SK-N-SH (cell line): ENCODE results near the gene SDF4.

ENCODE experiments used
- EP300 ChIP-seq, 2 experiments: IDR thresholded peaks; 2 replicates each; pipeline versions ENCODE4 v1.4.0 to v1.6.1; 2012; ENCODE audit warnings: borderline replicate concordance in 1 of 2, low read depth in 1 of 2, low read length in 1 of 2
- EZH2phosphoT487 ChIP-seq: fragments of 200-600 bp; sonication (generic); IDR thresholded peaks from 2 replicates; pipeline ENCODE4 v1.6.1; 2017; ENCODE audit warnings: low read depth, mixed run types, mild to moderate bottlenecking, antibody characterized with exemption, moderate library complexity, borderline replicate concordance
- FOXM1 ChIP-seq: IDR thresholded peaks from 2 replicates; pipeline ENCODE4 v1.4.0; 2012; ENCODE audit warnings: low read depth, mild to moderate bottlenecking
- MAX ChIP-seq: IDR thresholded peaks from 2 replicates; pipeline ENCODE4 v1.4.0; 2012; ENCODE audit warnings: low read depth
- NFIC ChIP-seq: IDR thresholded peaks from 2 replicates; pipeline ENCODE4 v1.4.0; 2012; ENCODE audit warnings: borderline replicate concordance
- PBX3 ChIP-seq: IDR thresholded peaks from 2 replicates; pipeline ENCODE4; 2012
- RFX5 ChIP-seq: IDR thresholded peaks from 2 replicates; pipeline ENCODE4 v1.6.1; 2012; ENCODE audit warnings: mild to moderate bottlenecking, improper control_type of control experiment, low read length
- SIN3A ChIP-seq: IDR thresholded peaks from 2 replicates; pipeline ENCODE4 v1.6.1; 2012; ENCODE audit warnings: low read depth, mild to moderate bottlenecking, low read length, moderate library complexity, borderline replicate concordance
- TAF1 ChIP-seq: IDR thresholded peaks from 2 replicates; pipeline ENCODE4 v1.6.1; 2012; ENCODE audit warnings: low read depth, mild to moderate bottlenecking, low read length, moderate library complexity, borderline replicate concordance
- TEAD4 ChIP-seq: IDR thresholded peaks from 2 replicates; pipeline ENCODE4 v1.4.0; 2012; ENCODE audit warnings: mild to moderate bottlenecking, borderline replicate concordance; ENCODE audit not compliant: insufficient read depth
- TF ChIP-seq, protein P1 (sequence below): fragments of 200-600 bp; sonication (generic); IDR thresholded peaks from 2 replicates; pipeline ENCODE4 v1.6.1; 2017; ENCODE audit warnings: antibody characterized with exemption, mild to moderate bottlenecking, moderate library complexity
- TF ChIP-seq, protein P2 (sequence below): IDR thresholded peaks from 2 replicates; pipeline ENCODE4 v1.6.1; 2012; ENCODE audit warnings: mild to moderate bottlenecking, low read depth, low read length, moderate library complexity

DNA sequence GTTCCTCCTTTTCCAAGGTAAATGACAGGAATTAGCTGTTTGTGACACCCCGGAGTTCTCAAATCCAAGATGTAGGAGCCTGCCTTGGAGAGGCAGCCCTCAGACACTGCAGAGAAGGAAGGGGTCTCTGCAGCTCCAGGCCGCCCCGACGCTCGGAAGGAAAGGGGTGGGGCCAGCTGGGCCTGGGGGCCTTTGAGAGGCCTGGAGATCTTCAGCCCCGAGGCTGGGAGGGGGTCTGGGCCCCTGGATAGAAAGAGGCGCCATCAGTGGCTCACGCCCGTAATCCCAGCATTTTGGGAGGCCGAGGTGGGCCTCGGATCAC is 24.3 kb downstream of the SDF4 start:
- TF ChIP-seq, protein P1, sequence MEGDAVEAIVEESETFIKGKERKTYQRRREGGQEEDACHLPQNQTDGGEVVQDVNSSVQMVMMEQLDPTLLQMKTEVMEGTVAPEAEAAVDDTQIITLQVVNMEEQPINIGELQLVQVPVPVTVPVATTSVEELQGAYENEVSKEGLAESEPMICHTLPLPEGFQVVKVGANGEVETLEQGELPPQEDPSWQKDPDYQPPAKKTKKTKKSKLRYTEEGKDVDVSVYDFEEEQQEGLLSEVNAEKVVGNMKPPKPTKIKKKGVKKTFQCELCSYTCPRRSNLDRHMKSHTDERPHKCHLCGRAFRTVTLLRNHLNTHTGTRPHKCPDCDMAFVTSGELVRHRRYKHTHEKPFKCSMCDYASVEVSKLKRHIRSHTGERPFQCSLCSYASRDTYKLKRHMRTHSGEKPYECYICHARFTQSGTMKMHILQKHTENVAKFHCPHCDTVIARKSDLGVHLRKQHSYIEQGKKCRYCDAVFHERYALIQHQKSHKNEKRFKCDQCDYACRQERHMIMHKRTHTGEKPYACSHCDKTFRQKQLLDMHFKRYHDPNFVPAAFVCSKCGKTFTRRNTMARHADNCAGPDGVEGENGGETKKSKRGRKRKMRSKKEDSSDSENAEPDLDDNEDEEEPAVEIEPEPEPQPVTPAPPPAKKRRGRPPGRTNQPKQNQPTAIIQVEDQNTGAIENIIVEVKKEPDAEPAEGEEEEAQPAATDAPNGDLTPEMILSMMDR, result no peak
- no peak for TF ChIP-seq FOXM1
- TF ChIP-seq EZH2phosphoT487, result no peak
- no peak for TF ChIP-seq NFIC
- TF ChIP-seq PBX3, result no peak
- TF ChIP-seq TEAD4, result no peak
- TF ChIP-seq EP300 (IDR thresholded peaks at IDR 0.05; ENCODE audit: borderline replicate concordance in 1 of 2, low read depth in 1 of 2, low read length in 1 of 2), result no peak
- TF ChIP-seq, protein P2, sequence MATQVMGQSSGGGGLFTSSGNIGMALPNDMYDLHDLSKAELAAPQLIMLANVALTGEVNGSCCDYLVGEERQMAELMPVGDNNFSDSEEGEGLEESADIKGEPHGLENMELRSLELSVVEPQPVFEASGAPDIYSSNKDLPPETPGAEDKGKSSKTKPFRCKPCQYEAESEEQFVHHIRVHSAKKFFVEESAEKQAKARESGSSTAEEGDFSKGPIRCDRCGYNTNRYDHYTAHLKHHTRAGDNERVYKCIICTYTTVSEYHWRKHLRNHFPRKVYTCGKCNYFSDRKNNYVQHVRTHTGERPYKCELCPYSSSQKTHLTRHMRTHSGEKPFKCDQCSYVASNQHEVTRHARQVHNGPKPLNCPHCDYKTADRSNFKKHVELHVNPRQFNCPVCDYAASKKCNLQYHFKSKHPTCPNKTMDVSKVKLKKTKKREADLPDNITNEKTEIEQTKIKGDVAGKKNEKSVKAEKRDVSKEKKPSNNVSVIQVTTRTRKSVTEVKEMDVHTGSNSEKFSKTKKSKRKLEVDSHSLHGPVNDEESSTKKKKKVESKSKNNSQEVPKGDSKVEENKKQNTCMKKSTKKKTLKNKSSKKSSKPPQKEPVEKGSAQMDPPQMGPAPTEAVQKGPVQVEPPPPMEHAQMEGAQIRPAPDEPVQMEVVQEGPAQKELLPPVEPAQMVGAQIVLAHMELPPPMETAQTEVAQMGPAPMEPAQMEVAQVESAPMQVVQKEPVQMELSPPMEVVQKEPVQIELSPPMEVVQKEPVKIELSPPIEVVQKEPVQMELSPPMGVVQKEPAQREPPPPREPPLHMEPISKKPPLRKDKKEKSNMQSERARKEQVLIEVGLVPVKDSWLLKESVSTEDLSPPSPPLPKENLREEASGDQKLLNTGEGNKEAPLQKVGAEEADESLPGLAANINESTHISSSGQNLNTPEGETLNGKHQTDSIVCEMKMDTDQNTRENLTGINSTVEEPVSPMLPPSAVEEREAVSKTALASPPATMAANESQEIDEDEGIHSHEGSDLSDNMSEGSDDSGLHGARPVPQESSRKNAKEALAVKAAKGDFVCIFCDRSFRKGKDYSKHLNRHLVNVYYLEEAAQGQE, result no peak
- no peak for TF ChIP-seq MAX
- TF ChIP-seq SIN3A, result no peak
- no peak for TF ChIP-seq RFX5
- no peak for TF ChIP-seq TAF1
